ENCODE measurements around the gene SYTL2. TPM values are rescaled to one million over a fixed set of nuclear protein-coding genes. Genes with fewer than 3 reads are reported as not detected.

SYTL2 gene
- total RNA-seq, 1 experiment from 2014 or later, result 132 TPM

DNA sequence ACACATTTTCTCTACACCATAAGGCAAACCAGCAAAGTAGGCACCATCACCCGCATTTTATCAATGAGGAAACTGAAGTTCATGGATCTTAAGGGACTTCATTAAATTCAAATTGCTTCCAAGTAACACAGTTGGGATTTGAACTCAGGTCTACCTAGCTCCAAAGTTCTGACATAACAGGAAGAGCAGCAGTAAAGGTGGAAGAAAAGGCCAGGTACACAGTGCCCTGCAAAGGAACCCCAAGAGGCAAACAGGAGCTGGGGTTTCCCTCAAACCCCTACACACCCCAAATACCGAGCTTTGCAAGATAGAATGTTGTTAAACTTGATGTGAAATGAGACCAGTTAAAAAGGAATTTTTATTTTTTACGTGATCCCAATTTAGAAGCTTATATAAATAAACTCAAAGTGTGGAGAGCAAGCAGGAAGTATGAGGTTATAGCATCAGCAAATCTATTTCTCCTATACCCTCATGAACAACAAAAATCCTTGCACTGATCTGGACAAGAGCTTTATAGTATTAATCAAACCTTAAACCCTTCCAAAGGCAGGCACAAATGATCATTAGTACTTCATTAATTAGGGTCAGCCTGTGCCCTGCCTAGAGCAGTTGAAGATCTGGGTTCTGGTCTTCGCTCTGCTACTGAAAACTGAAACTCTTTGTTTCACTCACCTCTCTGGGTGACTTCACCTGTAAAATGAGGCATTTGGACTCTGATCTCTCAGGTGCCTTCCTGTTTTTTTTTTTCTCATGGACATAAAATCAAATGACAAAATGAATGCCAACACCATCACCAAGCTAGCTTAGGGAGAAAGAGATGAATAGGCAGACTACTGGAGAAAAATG, 36.5 kb downstream of the SYTL2 start:
- ATAC-seq (no peak), DNase-seq (ENCODE audit: low read depth, low spot score) (no peak)
- ChIA-PET POLR2A (no interaction called here), CTCF (no interaction called here)
- intact Hi-C loops (cut with micrococcal nuclease; ENCODE audit: unreplicated experiment) (no loop called here), in situ Hi-C loops (cut with HindIII; ENCODE audit: low pct_unique_long_range_greater_than_20kb, low sequenced_read_pairs) (no loop called here)
- Histone ChIP-seq H3K36me3 (ENCODE audit: control insufficient read depth, insufficient read depth, low read length) (no peaks in the 10 kb centered on the region), H3K9me3 (ENCODE audit: control insufficient read depth, insufficient read depth, low read depth, low read length) (no peaks in the 10 kb centered on the region), H3K27ac (ENCODE audit: low read length) (peak overlapping the region; percentile 6; the same call in 1 of the 2 replicates), H3K4me3 (ENCODE audit: low read depth in 2 of 2, low read length in 2 of 2) (no peak overlapping the region), H3K4me1 (ENCODE audit: control insufficient read depth, insufficient read depth, low read length) (peaks cover 7% of the 10 kb centered on the region; the same call in 1 of the 2 replicates), H3K27me3 (ENCODE audit: control insufficient read depth, insufficient read depth, low read length) (no peaks in the 10 kb centered on the region)
- BruUV-seq (replicated peaks), result no TSS peak
- TF ChIP-seq TCF7L2 (IDR thresholded peaks at IDR 0.05; ENCODE audit: low read depth, low read length) (no peak), SIN3A (IDR thresholded peaks at IDR 0.05; ENCODE audit: borderline replicate concordance, insufficient read depth, low read depth, low read length) (no peak), POLR2AphosphoS5 (IDR thresholded peaks at IDR 0.05; ENCODE audit: low read depth, low read length) (no peak)
- TF ChIP-seq, protein P1, sequence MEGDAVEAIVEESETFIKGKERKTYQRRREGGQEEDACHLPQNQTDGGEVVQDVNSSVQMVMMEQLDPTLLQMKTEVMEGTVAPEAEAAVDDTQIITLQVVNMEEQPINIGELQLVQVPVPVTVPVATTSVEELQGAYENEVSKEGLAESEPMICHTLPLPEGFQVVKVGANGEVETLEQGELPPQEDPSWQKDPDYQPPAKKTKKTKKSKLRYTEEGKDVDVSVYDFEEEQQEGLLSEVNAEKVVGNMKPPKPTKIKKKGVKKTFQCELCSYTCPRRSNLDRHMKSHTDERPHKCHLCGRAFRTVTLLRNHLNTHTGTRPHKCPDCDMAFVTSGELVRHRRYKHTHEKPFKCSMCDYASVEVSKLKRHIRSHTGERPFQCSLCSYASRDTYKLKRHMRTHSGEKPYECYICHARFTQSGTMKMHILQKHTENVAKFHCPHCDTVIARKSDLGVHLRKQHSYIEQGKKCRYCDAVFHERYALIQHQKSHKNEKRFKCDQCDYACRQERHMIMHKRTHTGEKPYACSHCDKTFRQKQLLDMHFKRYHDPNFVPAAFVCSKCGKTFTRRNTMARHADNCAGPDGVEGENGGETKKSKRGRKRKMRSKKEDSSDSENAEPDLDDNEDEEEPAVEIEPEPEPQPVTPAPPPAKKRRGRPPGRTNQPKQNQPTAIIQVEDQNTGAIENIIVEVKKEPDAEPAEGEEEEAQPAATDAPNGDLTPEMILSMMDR (IDR thresholded peaks at IDR 0.05), result no peak
- TF ChIP-seq, protein P2, sequence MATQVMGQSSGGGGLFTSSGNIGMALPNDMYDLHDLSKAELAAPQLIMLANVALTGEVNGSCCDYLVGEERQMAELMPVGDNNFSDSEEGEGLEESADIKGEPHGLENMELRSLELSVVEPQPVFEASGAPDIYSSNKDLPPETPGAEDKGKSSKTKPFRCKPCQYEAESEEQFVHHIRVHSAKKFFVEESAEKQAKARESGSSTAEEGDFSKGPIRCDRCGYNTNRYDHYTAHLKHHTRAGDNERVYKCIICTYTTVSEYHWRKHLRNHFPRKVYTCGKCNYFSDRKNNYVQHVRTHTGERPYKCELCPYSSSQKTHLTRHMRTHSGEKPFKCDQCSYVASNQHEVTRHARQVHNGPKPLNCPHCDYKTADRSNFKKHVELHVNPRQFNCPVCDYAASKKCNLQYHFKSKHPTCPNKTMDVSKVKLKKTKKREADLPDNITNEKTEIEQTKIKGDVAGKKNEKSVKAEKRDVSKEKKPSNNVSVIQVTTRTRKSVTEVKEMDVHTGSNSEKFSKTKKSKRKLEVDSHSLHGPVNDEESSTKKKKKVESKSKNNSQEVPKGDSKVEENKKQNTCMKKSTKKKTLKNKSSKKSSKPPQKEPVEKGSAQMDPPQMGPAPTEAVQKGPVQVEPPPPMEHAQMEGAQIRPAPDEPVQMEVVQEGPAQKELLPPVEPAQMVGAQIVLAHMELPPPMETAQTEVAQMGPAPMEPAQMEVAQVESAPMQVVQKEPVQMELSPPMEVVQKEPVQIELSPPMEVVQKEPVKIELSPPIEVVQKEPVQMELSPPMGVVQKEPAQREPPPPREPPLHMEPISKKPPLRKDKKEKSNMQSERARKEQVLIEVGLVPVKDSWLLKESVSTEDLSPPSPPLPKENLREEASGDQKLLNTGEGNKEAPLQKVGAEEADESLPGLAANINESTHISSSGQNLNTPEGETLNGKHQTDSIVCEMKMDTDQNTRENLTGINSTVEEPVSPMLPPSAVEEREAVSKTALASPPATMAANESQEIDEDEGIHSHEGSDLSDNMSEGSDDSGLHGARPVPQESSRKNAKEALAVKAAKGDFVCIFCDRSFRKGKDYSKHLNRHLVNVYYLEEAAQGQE (IDR thresholded peaks at IDR 0.05; ENCODE audit: insufficient read depth in 1 of 2, low read depth in 2 of 2, low read length in 1 of 2), result no peak

DNA sequence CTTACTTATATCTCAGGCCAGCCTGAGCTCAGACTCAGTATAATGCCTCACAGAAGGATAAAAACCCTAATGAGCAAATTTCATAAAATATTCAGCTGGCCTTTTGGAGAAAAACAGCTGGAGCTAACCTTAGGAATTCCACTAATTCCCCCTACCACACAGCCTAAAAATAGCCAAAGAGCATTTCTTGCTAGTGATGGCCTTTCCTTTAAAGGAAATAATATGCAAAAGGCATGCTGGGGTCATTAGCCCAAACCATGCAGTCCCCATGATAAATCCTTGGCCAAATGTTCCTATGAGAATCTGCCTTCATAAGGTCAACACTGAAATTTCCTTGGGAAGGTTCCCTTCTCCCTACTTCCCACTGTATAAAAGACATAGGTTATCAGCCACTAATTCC, 38.2 kb downstream of the SYTL2 start:
- Histone ChIP-seq H3K9me3 (ENCODE audit: control insufficient read depth, insufficient read depth, low read depth, low read length) (no peaks in the 10 kb centered on the region), H3K27me3 (ENCODE audit: control insufficient read depth, insufficient read depth, low read length) (no peaks in the 10 kb centered on the region), H3K36me3 (ENCODE audit: control insufficient read depth, insufficient read depth, low read length) (no peaks in the 10 kb centered on the region), H3K27ac (ENCODE audit: low read length) (no peak overlapping the region), H3K4me1 (ENCODE audit: control insufficient read depth, insufficient read depth, low read length) (peaks cover 7% of the 10 kb centered on the region; the same call in 1 of the 2 replicates), H3K4me3 (ENCODE audit: low read depth in 2 of 2, low read length in 2 of 2) (no peak overlapping the region)
- DNase-seq (ENCODE audit: low read depth, low spot score) (no peak), ATAC-seq (no peak)
- BruUV-seq (replicated peaks), result no TSS peak
- CTCF ChIA-PET, result no interaction called here
- TF ChIP-seq, protein P2 (IDR thresholded peaks at IDR 0.05; ENCODE audit: insufficient read depth in 1 of 2, low read depth in 2 of 2, low read length in 1 of 2), result no peak
- TF ChIP-seq SIN3A (IDR thresholded peaks at IDR 0.05; ENCODE audit: borderline replicate concordance, insufficient read depth, low read depth, low read length), result no peak
- no peak for TF ChIP-seq POLR2AphosphoS5 (IDR thresholded peaks at IDR 0.05; ENCODE audit: low read depth, low read length)
- no peak for TF ChIP-seq TCF7L2 (IDR thresholded peaks at IDR 0.05; ENCODE audit: low read depth, low read length)
- TF ChIP-seq, protein P1 (IDR thresholded peaks at IDR 0.05), result no peak
- in situ Hi-C loops (cut with HindIII; ENCODE audit: low pct_unique_long_range_greater_than_20kb, low sequenced_read_pairs) (no loop called here), intact Hi-C loops (cut with micrococcal nuclease; ENCODE audit: unreplicated experiment) (no loop called here)
- POLR2A ChIA-PET, result no interaction called here

Data from Panc1 (cell line).